GM19351 (cell line): Measurements from ENCODE around the gene HS3ST2.
"Not testable (repeated sequence)": the region's sequence is repeated elsewhere in the genome, so short reads cannot be mapped to it uniquely, and the experiment has no call there.

Experiments used
- ATAC-seq: cut with Tn5 transposase; IDR thresholded peaks from one replicate; pipeline ENCODE4 v1.9.1; 2021; ENCODE audit warnings: mild to moderate bottlenecking, moderate library complexity; ENCODE audit not compliant: unreplicated experiment

Gene HS3ST2

GRCh38 chr16:22874394-22874793 lies 60.4 kb downstream of the HS3ST2 start:
- ATAC-seq, result no peak

DNA sequence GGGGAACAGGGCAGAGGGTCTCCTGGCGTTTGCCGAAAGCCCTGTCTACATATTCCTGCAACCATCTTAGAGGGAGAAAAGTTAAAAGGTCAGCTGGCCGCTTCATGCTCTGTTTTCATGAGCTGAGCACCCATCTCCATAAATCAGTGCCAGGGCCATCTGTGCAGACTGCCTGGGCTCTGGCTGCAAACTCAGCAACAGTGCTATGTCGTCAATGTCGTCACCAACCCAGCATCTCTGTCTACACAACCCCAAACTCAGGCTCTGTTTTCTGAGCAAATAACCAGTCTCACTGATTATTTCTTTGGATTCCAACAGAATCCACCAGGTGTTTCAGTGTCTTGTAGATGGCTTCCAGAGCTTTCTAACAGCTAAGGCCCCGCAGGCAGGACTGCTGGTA lies 65.0 kb downstream of the HS3ST2 start:
- ATAC-seq, result no peak

GRCh38 chr16:22879466-22879865 lies 65.5 kb downstream of the HS3ST2 start:
- ATAC-seq, result no peak

DNA sequence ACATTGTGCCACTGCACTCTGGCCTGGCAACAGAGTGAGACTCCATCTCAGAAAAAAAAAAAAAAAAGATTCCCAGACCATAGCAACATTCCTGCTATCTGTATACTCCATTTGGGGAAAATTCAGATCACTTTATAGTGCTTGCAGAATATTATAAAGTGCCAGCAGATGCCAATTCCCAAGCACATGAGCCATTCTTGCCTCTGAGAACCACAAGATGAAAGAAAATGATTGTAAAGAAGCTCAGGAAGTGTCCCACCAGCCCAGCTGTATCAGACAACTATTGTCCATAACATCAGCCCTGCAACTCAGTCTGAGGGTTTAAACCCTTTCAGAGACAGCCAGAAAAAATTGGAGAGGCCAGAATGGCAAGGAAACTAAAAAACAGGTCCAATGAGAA lies 69.0 kb downstream of the HS3ST2 start:
- ATAC-seq, result no peak

- no peak for ATAC-seq
Observed at GRCh38 chr16:22885951-22886350, 72.0 kb downstream of the HS3ST2 start.

GRCh38 chr16:22886927-22887326 lies 73.0 kb downstream of the HS3ST2 start:
- no peak for ATAC-seq

DNA sequence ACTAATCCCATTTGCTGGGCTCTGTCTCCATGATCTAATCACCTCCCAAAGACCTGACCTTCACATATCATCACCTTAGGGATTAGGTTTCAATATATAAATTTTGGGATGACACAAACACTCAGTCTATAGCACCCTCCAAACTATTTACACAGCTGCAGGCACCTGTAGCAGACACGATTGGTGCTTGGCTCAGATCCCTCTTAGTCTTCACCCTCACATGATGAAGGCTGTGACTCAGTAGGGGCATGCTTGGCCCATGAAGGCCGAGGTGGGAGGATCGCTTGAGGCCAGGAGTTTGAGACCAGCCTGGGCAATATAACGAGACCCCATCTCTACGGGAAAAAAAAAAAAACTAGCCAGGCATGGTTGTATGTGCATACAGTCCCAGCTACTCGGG lies 73.5 kb downstream of the HS3ST2 start:
- no peak for ATAC-seq

DNA sequence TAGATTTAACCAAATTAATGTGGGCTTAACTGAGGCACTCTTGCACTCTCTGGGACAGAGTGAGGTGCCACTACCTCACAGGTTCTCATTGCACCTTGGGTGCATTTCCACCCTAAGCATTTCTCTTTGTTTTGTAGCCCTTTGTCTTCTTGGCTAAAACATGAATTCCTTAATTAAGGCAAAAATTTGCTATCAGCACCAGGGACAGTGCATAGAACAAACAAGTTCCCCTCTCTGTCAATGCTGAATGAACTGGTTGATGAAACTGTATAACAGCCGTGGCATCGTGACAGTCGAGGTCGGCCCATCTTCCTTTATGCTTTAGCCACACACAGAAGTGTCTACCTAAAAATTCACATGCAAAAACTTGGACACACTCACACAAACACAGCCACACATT lies 74.8 kb downstream of the HS3ST2 start:
- no peak for ATAC-seq

GRCh38 chr16:22890976-22891375 lies 77.0 kb downstream of the HS3ST2 start:
- no peak for ATAC-seq

DNA sequence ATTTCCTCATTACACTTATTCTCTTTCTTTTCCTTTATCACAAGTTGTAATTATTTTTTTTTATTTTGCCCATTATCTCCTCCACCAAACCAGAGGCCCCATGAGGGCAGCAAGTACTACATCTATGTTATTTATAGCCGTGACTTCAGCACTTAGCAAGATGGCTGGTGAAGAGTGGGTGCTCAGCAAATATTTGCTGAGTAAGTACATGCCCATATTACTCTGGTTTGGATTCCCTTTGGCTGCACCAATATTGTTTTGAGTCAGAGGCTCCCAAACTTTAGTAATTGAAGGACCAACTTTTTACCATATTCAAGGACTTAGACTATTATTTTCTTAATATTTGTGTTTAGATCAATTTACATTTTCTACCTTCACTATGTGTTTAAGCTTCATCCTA lies 83.2 kb downstream of the HS3ST2 start:
- ATAC-seq, result no peak

DNA sequence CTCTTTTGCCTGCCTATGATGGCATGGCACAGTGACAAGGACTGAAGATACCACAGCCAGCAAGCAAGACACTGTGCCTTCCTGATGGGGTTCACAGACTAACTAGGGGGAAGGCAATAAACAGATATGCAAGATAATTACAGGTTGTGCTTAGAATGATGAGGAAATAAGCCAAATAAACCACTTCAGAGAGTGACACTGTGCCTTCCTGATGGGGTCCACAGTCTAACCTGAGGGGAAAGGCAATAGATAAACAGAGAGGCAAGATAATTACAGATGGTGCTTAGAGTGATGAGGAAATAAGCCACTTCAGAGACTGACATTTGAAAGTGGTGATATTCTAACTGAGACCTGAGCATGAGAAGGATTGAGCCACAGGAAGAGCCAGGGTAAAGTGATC lies 84.2 kb downstream of the HS3ST2 start:
- no peak for ATAC-seq

DNA sequence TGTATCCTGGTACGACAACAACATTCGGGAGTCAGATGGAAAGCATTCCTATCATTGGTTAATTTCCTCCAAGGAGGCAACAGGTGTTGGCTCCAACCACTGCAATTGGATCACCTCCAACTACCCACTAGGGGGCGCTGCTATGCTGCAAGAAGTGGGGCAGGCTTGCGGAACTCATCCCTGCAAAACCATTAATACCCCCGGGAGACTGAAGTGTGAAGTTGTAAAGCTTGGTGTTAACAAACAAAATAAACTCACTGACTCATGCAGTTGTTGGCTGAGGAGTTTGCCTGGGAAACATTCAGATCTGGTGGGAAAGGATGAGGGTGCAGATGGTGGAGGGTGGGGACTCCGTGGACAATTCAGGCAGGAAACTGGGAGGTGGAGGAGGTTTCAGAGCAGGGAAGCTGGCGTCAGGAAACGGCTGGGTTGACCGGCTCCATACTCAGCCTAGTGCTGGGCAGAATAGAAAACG lies 84.9 kb downstream of the HS3ST2 start:
- no peak for ATAC-seq

- ATAC-seq, result not testable (repeated sequence)
Observed at GRCh38 chr16:22899567-22899966, 85.6 kb downstream of the HS3ST2 start.

- no peak for ATAC-seq
Observed at GRCh38 chr16:22900863-22901262, 86.9 kb downstream of the HS3ST2 start.

DNA sequence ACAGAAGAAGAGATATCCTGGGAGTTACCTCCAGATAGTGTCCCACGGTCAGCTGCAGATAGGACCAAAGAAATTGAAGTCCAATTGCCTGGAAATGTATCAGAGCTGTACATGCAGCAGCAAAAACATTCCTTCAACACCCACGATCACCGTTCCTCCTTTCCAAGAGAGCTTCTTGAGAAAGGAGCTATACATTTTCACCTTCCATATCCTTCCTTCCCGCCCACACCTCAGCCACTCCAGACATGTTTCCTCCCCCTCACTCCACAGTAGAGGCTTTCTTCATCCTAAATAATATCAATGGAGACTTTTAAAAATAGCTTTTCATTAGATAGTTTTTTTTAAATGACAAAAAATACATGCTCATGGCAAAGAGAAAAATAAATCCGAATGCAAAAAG lies 87.6 kb downstream of the HS3ST2 start:
- no peak for ATAC-seq

DNA sequence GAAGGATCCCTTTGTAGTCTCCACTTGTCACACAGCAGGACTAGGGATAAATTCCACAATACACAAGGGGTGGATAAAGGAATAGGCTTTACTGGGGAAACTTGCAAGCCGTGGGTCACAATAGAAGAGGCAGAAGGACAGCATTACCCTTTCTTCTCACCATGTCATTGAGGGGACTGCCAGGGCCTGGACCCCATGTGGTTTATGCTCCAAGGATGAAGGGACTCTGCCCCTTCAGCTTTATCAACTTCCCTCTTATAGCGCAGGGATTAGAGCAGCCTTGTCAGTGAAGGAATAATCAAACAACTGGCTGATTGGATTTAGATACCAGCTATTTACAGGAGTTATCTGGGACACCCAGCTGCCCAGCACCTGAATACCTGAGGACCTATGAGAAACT lies 89.8 kb downstream of the HS3ST2 start:
- ATAC-seq, result no peak

GRCh38 chr16:22912654-22913053 lies 98.7 kb downstream of the HS3ST2 start:
- ATAC-seq, result no peak

DNA sequence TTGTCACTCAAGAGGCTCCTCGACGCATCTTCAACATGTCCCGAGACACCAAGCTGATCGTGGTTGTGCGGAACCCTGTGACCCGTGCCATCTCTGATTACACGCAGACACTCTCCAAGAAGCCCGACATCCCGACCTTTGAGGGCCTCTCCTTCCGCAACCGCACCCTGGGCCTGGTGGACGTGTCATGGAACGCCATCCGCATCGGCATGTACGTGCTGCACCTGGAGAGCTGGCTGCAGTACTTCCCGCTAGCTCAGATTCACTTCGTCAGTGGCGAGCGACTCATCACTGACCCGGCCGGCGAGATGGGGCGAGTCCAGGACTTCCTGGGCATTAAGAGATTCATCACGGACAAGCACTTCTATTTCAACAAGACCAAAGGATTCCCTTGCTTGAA lies 101.0 kb downstream of the HS3ST2 start:
- no peak for ATAC-seq

- no peak for ATAC-seq
Observed at GRCh38 chr16:22923491-22923890, 109.5 kb downstream of the HS3ST2 start.

GRCh38 chr16:22924492-22924891 lies 110.5 kb downstream of the HS3ST2 start:
- ATAC-seq, result no peak

- ATAC-seq, result no peak
Observed at GRCh38 chr16:22926105-22926751, 112.3 kb downstream of the HS3ST2 start.

- no peak for ATAC-seq
Observed at GRCh38 chr16:22927306-22927705, 113.3 kb downstream of the HS3ST2 start.

DNA sequence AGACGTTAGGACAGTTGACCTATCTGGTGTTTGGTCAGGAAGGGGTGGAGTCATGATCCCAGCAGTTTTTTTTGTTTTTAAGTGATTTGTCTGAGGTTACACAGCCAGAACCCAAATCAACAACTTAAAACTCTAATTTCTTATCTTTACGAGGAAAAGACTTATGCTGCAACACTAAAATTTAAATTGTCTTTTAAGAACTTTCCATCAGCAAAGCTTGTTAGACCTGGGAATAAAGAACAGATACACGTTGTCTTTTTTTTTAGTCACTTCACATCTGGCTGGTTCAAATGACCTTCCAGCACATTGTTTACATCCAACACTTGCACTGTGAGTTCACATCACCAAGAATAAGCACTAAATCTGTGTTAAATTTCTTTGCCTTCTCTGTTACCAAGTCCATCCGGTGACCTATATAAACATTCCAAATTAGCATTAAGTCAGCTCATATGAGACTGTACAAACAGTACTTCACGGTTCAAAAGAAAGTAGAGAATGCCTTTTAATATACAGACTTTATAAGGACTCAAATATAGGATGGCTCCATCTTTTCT lies 115.0 kb downstream of the HS3ST2 start:
- no peak for ATAC-seq
